NT2/D1 (cell line): Measurements from ENCODE around the gene S1PR3.

Experiments used
- YY1 ChIP-seq: IDR thresholded peaks from 2 replicates; pipeline ENCODE4 v1.6.1; 2011; ENCODE audit not compliant: insufficient read length, insufficient read depth
- ZNF274 ChIP-seq: IDR thresholded peaks from 2 replicates; pipeline ENCODE4 v1.6.1; 2011; ENCODE audit warnings: mild to moderate bottlenecking, low read depth, low read length

- TF ChIP-seq ZNF274 (no peak), YY1 (no peak)
These were observed 52.8 kb downstream of the S1PR3 start for GRCh38 chr9:89044104-89044503.
